Body of pancreas (tissue), 4 donors: ENCODE results near the gene SPAG9.

Experiments
- POLR2A ChIP-seq, 3 donors: fragments of 450-650 bp; IDR thresholded peaks; one replicate each; pipeline ENCODE4 v1.6.1; 2016; ENCODE audit warnings: antibody characterized with exemption in 3 of 3, mild to moderate bottlenecking in 2 of 3
- TF ChIP-seq, protein P1 (sequence below), 7 experiments: fragments of 450-650 bp in 4 of 7; fragments of 200-600 bp in 3 of 7; sonication (generic) in 3 of 7; IDR thresholded peaks; one replicate each; pipeline ENCODE4 v1.5.1; 2016 to 2019; ENCODE audit warnings: antibody characterized with exemption in 7 of 7

DNA sequence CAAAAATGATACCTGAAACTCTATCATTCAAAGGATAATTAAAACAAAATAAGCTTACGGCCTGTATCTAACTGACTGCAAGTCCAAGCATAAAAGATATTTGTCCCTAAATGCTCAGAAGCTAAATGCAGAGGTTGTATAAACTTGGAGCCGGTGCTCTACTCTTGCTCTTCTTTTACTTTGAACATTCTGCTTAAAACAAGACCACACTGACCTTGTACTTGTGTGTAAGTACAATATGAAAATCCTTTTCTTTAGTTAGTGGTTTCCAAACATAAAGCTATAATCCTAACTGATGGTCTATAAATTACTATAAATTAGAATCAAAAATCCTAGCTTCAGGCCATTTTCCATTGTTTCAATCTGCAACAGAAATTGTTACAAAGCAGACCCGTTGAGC, 74.6 kb downstream of the SPAG9 start:
- TF ChIP-seq, protein P1, sequence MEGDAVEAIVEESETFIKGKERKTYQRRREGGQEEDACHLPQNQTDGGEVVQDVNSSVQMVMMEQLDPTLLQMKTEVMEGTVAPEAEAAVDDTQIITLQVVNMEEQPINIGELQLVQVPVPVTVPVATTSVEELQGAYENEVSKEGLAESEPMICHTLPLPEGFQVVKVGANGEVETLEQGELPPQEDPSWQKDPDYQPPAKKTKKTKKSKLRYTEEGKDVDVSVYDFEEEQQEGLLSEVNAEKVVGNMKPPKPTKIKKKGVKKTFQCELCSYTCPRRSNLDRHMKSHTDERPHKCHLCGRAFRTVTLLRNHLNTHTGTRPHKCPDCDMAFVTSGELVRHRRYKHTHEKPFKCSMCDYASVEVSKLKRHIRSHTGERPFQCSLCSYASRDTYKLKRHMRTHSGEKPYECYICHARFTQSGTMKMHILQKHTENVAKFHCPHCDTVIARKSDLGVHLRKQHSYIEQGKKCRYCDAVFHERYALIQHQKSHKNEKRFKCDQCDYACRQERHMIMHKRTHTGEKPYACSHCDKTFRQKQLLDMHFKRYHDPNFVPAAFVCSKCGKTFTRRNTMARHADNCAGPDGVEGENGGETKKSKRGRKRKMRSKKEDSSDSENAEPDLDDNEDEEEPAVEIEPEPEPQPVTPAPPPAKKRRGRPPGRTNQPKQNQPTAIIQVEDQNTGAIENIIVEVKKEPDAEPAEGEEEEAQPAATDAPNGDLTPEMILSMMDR (IDR thresholded peaks at IDR 0.05), result no peak
- TF ChIP-seq POLR2A (IDR thresholded peaks at IDR 0.05), result no peak
